SH-SY5Y (cell line): ENCODE measurements around the gene CDH22.

Experiments used
- GATA2 ChIP-seq: IDR thresholded peaks from 2 replicates; pipeline ENCODE4 v1.6.1; 2011; ENCODE audit warnings: mild to moderate bottlenecking, low read depth, low read length
- GATA3 ChIP-seq: IDR thresholded peaks from 2 replicates; pipeline ENCODE4 v1.6.1; 2011; ENCODE audit warnings: low read depth, mild to moderate bottlenecking, low read length, moderate library complexity

- TF ChIP-seq GATA3 (no peak), GATA2 (no peak)
Observed at GRCh38 chr20:46212252-46212651, 96.0 kb downstream of the CDH22 start.
